ENCODE results near the gene STRIP2.
"Not testable (repeated sequence)": the region's sequence is repeated elsewhere in the genome, so short reads cannot be mapped to it uniquely, and the experiment has no call there.

Gene STRIP2

DNA sequence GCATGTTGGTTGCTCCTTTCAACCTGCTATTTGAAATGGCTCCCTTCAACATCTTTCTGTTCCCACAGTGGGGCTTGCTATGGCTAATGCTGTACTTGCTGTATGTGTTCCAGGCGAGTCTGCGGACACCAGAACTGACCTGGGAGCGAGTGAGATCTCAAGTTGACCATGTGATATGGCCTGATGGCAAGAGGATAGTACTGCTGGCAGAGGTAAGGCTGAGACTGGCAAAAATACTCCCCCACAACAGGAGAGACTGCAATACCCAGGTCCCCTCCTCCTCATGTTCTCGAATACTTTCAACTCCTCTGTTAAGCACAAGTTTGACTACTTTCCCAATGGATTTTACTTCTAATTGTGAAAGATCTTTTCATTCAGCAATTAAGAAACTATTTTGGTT is 11.5 kb upstream of the STRIP2 start:
- no peak for DNase-seq

- no peak for DNase-seq
These were observed 10.4 kb upstream of the STRIP2 start for GRCh38 chr7:129423700-129424410.

- DNase-seq: no peak
These were observed 7.8 kb upstream of the STRIP2 start for GRCh38 chr7:129426482-129426881.

- no peak for DNase-seq
These were observed 6.6 kb upstream of the STRIP2 start for GRCh38 chr7:129427526-129428045.

DNA sequence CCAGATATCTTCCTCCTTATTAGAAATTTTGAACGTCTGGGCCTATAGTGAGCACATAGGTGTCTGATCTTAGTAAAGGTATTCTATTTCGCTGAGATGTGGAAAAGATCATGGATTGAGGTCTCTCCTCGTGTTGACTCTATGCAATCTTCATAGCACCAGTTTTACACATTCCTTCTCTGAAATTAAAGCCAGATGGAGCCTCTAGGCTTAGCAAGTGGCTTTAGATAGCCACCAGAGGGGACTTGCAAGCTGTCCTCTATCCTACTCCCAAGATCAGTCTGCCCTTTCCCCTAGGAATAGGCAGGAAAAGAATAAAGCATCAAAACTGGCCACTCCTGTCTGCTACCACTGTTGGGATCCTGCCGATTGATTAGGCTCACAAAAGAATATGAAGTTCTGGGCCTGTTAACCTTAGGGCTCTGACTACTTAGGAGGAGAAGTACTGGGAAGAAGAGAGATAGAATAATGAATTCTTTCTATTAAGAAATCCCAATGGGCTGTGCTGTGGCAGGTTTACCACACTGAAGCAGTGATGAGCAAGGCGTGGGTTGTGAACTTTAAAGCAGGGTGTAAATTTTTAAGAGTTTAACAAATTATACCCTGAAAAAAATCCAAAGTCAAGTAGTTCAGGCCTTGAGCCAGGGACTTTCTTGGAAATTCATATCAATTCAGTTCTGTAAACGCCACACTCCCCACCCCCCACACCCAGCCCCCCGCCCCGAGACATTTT is 2.2 kb upstream of the STRIP2 start:
- DNase-seq: no peak

DNA sequence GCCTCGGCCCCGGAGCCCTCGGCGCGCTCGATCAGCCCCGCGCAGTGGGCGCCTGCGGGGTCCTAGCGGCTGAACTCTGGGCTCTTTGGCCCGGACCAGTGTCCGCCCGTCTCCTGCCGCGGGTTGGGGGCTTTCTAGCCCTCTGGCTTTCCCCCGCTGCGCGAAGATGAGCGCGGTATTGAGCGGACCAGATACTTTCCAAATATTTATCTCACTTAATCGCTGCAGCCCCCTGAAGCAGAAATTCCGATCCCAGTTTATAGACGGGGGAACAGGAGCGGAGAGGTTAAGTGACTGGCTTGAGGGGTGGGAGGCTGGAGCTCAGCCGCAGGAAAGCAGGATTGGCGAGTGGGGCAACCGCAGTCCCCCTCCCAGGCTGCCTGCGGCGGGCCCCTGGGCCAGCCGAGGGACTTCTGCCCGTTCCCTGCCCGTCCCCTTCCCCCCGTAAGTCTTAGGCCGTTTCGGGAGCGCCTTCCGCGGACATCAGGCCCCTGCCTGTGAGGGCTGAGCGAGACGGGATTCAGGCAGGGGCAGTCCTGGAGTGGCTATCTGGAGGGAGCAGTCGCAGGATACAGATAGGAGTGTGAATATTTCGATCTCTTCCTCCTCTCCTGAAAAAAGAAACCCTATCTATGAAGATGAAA is 565 bp downstream of the STRIP2 start:
- no peak for DNase-seq

- no peak for DNase-seq
These were observed 1.2 kb downstream of the STRIP2 start for GRCh38 chr7:129435414-129435829.

- DNase-seq: no peak
These were observed 2.2 kb downstream of the STRIP2 start for GRCh38 chr7:129436335-129436923.

DNA sequence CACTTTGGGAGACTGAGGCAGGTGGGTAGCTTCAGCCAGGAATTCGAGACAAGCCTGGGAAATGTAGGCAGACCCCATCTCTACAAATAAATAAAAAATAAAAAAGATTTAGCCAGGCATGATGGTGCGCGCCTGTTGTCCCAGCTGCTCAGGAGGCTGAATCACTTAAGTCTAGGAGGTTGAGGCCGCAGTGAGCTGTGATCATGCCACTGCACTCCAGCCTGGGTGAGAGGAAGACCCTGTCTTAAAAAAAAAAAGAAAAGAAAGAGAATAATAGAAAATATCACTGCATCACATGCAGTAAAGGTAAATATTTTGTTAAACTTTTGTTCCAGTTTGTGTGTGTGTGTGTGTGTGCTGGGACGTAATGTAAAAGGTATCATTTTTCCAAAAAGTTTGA is 3.0 kb downstream of the STRIP2 start:
- DNase-seq: no peak

DNA sequence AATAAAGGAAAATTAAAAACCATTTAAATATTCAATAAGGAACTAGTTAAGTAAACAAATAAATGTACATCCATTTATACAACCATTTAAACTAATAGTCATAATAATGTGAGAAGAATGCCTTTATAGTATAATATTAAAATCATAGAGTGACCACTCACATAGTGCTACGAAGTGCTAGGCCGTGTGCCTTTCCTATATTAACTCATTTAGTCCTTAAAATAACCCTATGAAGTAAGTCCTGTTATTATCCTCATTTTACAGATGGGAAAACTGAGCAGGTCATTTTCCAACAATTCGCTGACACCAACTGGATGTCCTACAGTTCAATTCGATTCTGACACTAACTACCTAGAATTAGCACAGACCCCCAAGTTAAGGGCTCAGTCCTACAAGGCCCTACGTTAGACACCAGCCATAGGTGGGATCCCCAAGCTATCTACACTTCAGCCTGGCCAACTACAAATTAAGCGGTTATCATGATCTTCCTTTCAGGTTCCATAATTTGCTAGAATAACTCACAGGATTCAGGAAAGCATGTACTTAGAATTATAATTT is 4.1 kb downstream of the STRIP2 start:
- no peak for DNase-seq

- no peak for DNase-seq
These were observed 4.8 kb downstream of the STRIP2 start for GRCh38 chr7:129438839-129439651.

- DNase-seq: no peak
These were observed 5.9 kb downstream of the STRIP2 start for GRCh38 chr7:129439963-129440625.

GRCh38 chr7:129443612-129444011 is 9.4 kb downstream of the STRIP2 start:
- no peak for DNase-seq

- DNase-seq: not testable (repeated sequence)
These were observed 10.5 kb downstream of the STRIP2 start for GRCh38 chr7:129444776-129445175.

- DNase-seq: not testable (repeated sequence)
These were observed 12.7 kb downstream of the STRIP2 start for GRCh38 chr7:129446925-129447324.

- DNase-seq: not testable (repeated sequence)
These were observed 13.2 kb downstream of the STRIP2 start for GRCh38 chr7:129447445-129447844.

- DNase-seq: not testable (repeated sequence)
These were observed 14.4 kb downstream of the STRIP2 start for GRCh38 chr7:129448608-129449007.

DNA sequence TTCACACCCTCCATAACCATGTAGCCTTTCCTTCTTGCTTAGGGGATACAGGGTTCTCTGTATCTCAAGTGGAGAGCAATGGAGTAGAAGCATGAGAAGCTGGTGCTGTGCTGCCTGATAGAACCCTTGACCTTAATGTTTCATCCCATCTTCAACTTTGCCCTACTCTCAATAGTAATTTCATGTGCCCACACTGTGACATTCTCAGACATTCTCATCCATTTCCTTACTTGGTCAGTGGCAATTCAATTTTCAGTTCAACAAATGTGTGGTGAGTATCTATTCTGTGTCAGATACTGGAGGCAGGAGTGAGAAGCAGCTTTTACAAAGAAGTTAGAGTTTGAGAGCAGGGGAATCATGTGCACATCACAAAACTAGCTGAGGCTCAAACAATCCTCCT is 16.1 kb downstream of the STRIP2 start:
- no peak for DNase-seq

- no peak for DNase-seq
These were observed 18.5 kb downstream of the STRIP2 start for GRCh38 chr7:129452589-129453231.

- no peak for DNase-seq
These were observed 19.4 kb downstream of the STRIP2 start for GRCh38 chr7:129453510-129454248.

All from T-helper 9 cell (primary cell).